IMR-90 (cell line): ENCODE results near the gene MALRD1. TPM values are rescaled to one million over a fixed set of nuclear protein-coding genes. Genes with fewer than 3 reads are reported as not detected.

Experiments
- ATAC-seq: fragments of 200-7000 bp; cut with Tn5 transposase; 2 replicates; pipeline ENCODE4 v1.9.1; 2020; ENCODE audit warnings: low read depth, mild to moderate bottlenecking, moderate library complexity
- BruUV-seq: library from RNA; stranded (reverse); fragments of 400-500 nt; replicated peaks from 2 replicates; lab custom pipeline; 2021; lab: Mats Ljungman, UMichigan
- CTCF ChIA-PET: fragments of 300-600 bp; formaldehyde crosslinking; extraction: SDS; loops from one replicate; lab custom pipeline; 2021; ENCODE audit warnings: antibody characterized with exemption; lab: Yijun Ruan, JAX
- POLR2A ChIA-PET: fragments of 300-600 bp; sonication (Branson Sonifier 250); formaldehyde crosslinking; loops from one replicate; lab custom pipeline; 2022; ENCODE audit warnings: antibody characterized with exemption; ENCODE audit not compliant: unreplicated experiment; lab: Charles Lee
- DNase-seq: peaks from one replicate; pipeline ENCODE4 v3.0.0; 2013
- H2AFZ ChIP-seq: replicated peaks from 2 replicates; pipeline ENCODE3; 2013; ENCODE audit warnings: low read length, mild to moderate bottlenecking; ENCODE audit not compliant: poor library complexity
- H2AK5ac ChIP-seq: 2 replicates; pipeline ENCODE4 v1.6.1; 2013; ENCODE audit warnings: low read depth, low read length, inconsistent platforms
- H2AK9ac ChIP-seq: replicated peaks from 2 replicates; pipeline ENCODE3; 2013; ENCODE audit warnings: mild to moderate bottlenecking, low read depth, low read length, moderate library complexity; ENCODE audit not compliant: poor library complexity
- H2BK120ac ChIP-seq: 2 replicates; pipeline ENCODE4 v1.6.1; 2013; ENCODE audit warnings: low read depth, low read length, inconsistent platforms
- H2BK15ac ChIP-seq: 3 replicates; pipeline ENCODE4 v1.6.1; 2013; ENCODE audit warnings: low read depth, low read length, inconsistent platforms
- H2BK20ac ChIP-seq: 2 replicates; pipeline ENCODE4 v1.6.1; 2013; ENCODE audit warnings: low read depth, mild to moderate bottlenecking, inconsistent platforms, low read length, moderate library complexity
- H2BK5ac ChIP-seq: 2 replicates; pipeline ENCODE4 v1.6.1; 2013; ENCODE audit warnings: mild to moderate bottlenecking, low read depth, low read length, inconsistent platforms; ENCODE audit not compliant: poor library complexity, severe bottlenecking
- H3K14ac ChIP-seq: replicated peaks from 2 replicates; pipeline ENCODE4 v1.6.1; 2013; ENCODE audit warnings: low read depth, low read length, inconsistent platforms
- H3K18ac ChIP-seq: 2 replicates; pipeline ENCODE4 v1.6.1; 2013; ENCODE audit warnings: low read depth, low read length, control low read depth
- H3K23ac ChIP-seq: 2 replicates; pipeline ENCODE4 v1.6.1; 2013; ENCODE audit warnings: low read depth, low read length, inconsistent platforms
- H3K27ac ChIP-seq: 2 replicates; pipeline ENCODE4 v1.5.1; 2013; ENCODE audit warnings: mild to moderate bottlenecking, control low read depth, low read length; ENCODE audit not compliant: insufficient read depth
- H3K27me3 ChIP-seq: 2 replicates; pipeline ENCODE4 v1.6.1; 2013; ENCODE audit warnings: low read length; ENCODE audit not compliant: control insufficient read depth, insufficient read depth
- H3K36me3 ChIP-seq: 2 replicates; pipeline ENCODE4 v1.6.1; 2013; ENCODE audit warnings: low read length, mixed read lengths; ENCODE audit not compliant: control insufficient read depth, insufficient read depth
- H3K4ac ChIP-seq: 2 replicates; pipeline ENCODE4 v1.6.1; 2013; ENCODE audit warnings: low read depth, low read length, inconsistent platforms
- H3K4me1 ChIP-seq: 2 replicates; pipeline ENCODE4 v1.6.1; 2013; ENCODE audit warnings: low read length, mixed read lengths; ENCODE audit not compliant: control insufficient read depth, insufficient read depth
- H3K4me2 ChIP-seq: 2 replicates; pipeline ENCODE4 v1.6.1; 2013; ENCODE audit warnings: low read depth, mild to moderate bottlenecking, control low read depth, low read length, moderate library complexity
- H3K4me3 ChIP-seq: 2 replicates; pipeline ENCODE4 v1.5.1; 2013; ENCODE audit warnings: low read depth, mild to moderate bottlenecking, control low read depth, low read length, moderate library complexity; ENCODE audit not compliant: insufficient read depth
- H3K56ac ChIP-seq: 2 replicates; pipeline ENCODE4 v1.6.1; 2013; ENCODE audit warnings: low read length, inconsistent platforms; ENCODE audit not compliant: insufficient read depth; ENCODE audit errors: extremely low read depth
- H3K79me1 ChIP-seq, 2 experiments: 2 replicates each; pipeline ENCODE4 v1.6.1; 2013; ENCODE audit warnings: low read length in 2 of 2, inconsistent platforms in 1 of 2, low read depth in 1 of 2
- H3K9ac ChIP-seq: 2 replicates; pipeline ENCODE4 v1.6.1; 2013; ENCODE audit warnings: low read depth, low read length, control low read depth
- H3K9me1 ChIP-seq: 2 replicates; pipeline ENCODE4 v1.6.1; 2013; ENCODE audit warnings: low read length, inconsistent platforms; ENCODE audit not compliant: insufficient read depth
- H3K9me3 ChIP-seq: 2 replicates; pipeline ENCODE4 v1.6.1; 2013; ENCODE audit warnings: low read length; ENCODE audit not compliant: control insufficient read depth, insufficient read depth
- H4K20me1 ChIP-seq: 2 replicates; pipeline ENCODE4 v1.6.1; 2013; ENCODE audit warnings: low read length, inconsistent platforms; ENCODE audit not compliant: insufficient read depth
- H4K5ac ChIP-seq: 2 replicates; pipeline ENCODE4 v1.6.1; 2013; ENCODE audit warnings: mild to moderate bottlenecking, low read depth, low read length, control low read depth
- H4K8ac ChIP-seq, 2 experiments: 2 replicates each; pipeline ENCODE4 v1.6.1; 2013; ENCODE audit warnings: low read depth in 2 of 2, low read length in 2 of 2, control low read depth in 1 of 2, inconsistent platforms in 1 of 2
- H4K91ac ChIP-seq: 2 replicates; pipeline ENCODE4 v1.6.1; 2013; ENCODE audit warnings: low read depth, low read length, inconsistent platforms; ENCODE audit not compliant: insufficient read depth
- CEBPB ChIP-seq: IDR thresholded peaks from 2 replicates; pipeline ENCODE4 v1.6.1; 2012; ENCODE audit warnings: low read depth, low read length, improper control_type of control experiment
- FOS ChIP-seq: fragments of 150-350 bp; IDR thresholded peaks from 2 replicates; pipeline ENCODE4 v1.6.1; 2016; ENCODE audit warnings: low read depth, low read length
- MAFK ChIP-seq: IDR thresholded peaks from 2 replicates; pipeline ENCODE4 v1.6.1; 2012; ENCODE audit warnings: low read depth, low read length, improper control_type of control experiment
- MXI1 ChIP-seq: IDR thresholded peaks from 2 replicates; pipeline ENCODE4 v1.6.1; 2012; ENCODE audit warnings: low read depth, mild to moderate bottlenecking, low read length, moderate library complexity, borderline replicate concordance
- NFE2L2 ChIP-seq: fragments of 150-350 bp; IDR thresholded peaks from 2 replicates; pipeline ENCODE4 v1.6.1; 2016; ENCODE audit warnings: low read depth, mild to moderate bottlenecking, low read length
- RAD21 ChIP-seq: IDR thresholded peaks from 2 replicates; pipeline ENCODE4 v1.6.1; 2012; ENCODE audit warnings: low read length, improper control_type of control experiment
- RFX5 ChIP-seq: IDR thresholded peaks from 2 replicates; pipeline ENCODE4 v1.8.0; 2012; ENCODE audit warnings: low read depth, mild to moderate bottlenecking, low read length, moderate library complexity
- SMC3 ChIP-seq: fragments of 150-350 bp; IDR thresholded peaks from 2 replicates; pipeline ENCODE4 v1.6.1; 2016; ENCODE audit warnings: low read depth, mild to moderate bottlenecking, antibody characterized with exemption, low read length, moderate library complexity
- WGBS, 2 experiments: methylation state at CpG; one replicate each; pipeline versions ENCODE4 v1.1.5 to v1.1.7; 2013; ENCODE audit warnings: missing lambda C conversion rate in 2 of 2; ENCODE audit not compliant: insufficient read length in 1 of 2; ENCODE audit errors: extremely low coverage in 2 of 2; 5-methylcytosine and 5-hydroxymethylcytosine counted together
- dilution Hi-C: fragments of 300-500 bp; cut with HindIII; formaldehyde crosslinking; loops from one replicate; pipeline ENCODE4 v1.14.3; 2018; ENCODE audit warnings: low sequenced_read_pairs; ENCODE audit not compliant: unreplicated experiment
- in situ Hi-C: fragments of 300-500 bp; cut with MboI; formaldehyde crosslinking; loops from 3 replicates; pipeline ENCODE4 v1.14.3; 2019; ENCODE audit warnings: low sequenced_read_pairs, inconsistent platforms, mixed read lengths
- intact Hi-C: fragments of 100-400 bp; cut with micrococcal nuclease; formaldehyde crosslinking; loops from 2 replicates; pipeline ENCODE4 v1.10.0; 2022
- polyA plus RNA-seq, 3 experiments: library from polyadenylated mRNA; depleted of rRNA; stranded (reverse); fragments of >200 nt; gene quantifications; 2 replicates each; pipeline ENCODE4 v1.2.3, GENCODE V29; 2012; ENCODE audit warnings: low replicate concordance in 1 of 3
- total RNA-seq: library from RNA; depleted of rRNA; stranded (reverse); fragments of >200 nt; gene quantifications from 2 replicates; pipeline ENCODE4 v1.2.3, GENCODE V29; 2012
- TF ChIP-seq, protein P1 (sequence below): fragments of 150-350 bp; IDR thresholded peaks from 2 replicates; pipeline ENCODE4 v1.6.1; 2016; ENCODE audit warnings: low read depth, mild to moderate bottlenecking, low read length, moderate library complexity, borderline replicate concordance
- TF ChIP-seq, protein P2 (sequence below): fragments of 150-350 bp; IDR thresholded peaks from 2 replicates; pipeline ENCODE4 v1.6.1; 2017; ENCODE audit warnings: mild to moderate bottlenecking, antibody characterized with exemption, low read length, low read depth

MALRD1 gene
- total and polyA plus RNA-seq, 2 of the 4 experiments (the other 2 are of a cell fraction), result 0.34 to 1.1 TPM

DNA sequence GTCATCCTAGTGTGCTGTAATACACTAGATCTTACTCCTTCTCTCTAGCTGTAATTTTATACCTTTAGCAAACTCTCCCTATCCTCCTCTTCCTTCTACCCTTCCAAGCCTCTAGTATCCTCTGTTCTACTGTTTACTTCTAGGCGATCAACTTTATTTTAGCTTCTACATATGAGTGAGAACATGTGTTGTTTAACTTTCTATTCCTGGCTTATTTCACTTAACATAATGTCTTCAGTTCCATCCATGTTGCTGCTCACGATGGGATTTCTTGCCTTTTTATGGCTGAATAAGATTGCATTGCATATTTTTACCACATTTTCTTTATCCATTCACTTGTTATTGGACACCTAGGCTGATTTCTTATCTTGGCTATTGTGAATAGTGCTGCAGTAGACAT is 318.6 kb downstream of the MALRD1 start:
- no peak overlapping the region for H2AK9ac ChIP-seq
- H3K36me3 ChIP-seq, result no peaks in the 10 kb centered on the region
- no peaks in the 10 kb centered on the region for H3K9me1 ChIP-seq
- no peak overlapping the region for H3K14ac ChIP-seq
- no peak overlapping the region for H4K8ac ChIP-seq
- no peaks in the 10 kb centered on the region for H3K79me1 ChIP-seq
- dilution Hi-C loops, result no loop called here
- H4K20me1 ChIP-seq, result no peaks in the 10 kb centered on the region
- DNase-seq (no peak), ATAC-seq (no peak)
- no peaks in the 10 kb centered on the region for H3K4me1 ChIP-seq
- H2AFZ ChIP-seq, result no peak overlapping the region
- no peak overlapping the region for H3K27ac ChIP-seq
- H2BK20ac ChIP-seq, result no peak overlapping the region
- no peak overlapping the region for H2AK5ac ChIP-seq
- no peaks in the 10 kb centered on the region for H3K9me3 ChIP-seq
- no peak overlapping the region for H4K5ac ChIP-seq
- no peak overlapping the region for H3K9ac ChIP-seq
- TF ChIP-seq MAFK (no peak), CEBPB (no peak), NFE2L2 (no peak), RAD21 (no peak), MXI1 (no peak), RFX5 (no peak), SMC3 (no peak), FOS (no peak)
- TF ChIP-seq, protein P1, sequence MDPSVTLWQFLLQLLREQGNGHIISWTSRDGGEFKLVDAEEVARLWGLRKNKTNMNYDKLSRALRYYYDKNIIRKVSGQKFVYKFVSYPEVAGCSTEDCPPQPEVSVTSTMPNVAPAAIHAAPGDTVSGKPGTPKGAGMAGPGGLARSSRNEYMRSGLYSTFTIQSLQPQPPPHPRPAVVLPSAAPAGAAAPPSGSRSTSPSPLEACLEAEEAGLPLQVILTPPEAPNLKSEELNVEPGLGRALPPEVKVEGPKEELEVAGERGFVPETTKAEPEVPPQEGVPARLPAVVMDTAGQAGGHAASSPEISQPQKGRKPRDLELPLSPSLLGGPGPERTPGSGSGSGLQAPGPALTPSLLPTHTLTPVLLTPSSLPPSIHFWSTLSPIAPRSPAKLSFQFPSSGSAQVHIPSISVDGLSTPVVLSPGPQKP, result no peak
- TF ChIP-seq, protein P2, sequence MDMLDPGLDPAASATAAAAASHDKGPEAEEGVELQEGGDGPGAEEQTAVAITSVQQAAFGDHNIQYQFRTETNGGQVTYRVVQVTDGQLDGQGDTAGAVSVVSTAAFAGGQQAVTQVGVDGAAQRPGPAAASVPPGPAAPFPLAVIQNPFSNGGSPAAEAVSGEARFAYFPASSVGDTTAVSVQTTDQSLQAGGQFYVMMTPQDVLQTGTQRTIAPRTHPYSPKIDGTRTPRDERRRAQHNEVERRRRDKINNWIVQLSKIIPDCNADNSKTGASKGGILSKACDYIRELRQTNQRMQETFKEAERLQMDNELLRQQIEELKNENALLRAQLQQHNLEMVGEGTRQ, result no peak
- in situ Hi-C loops, result no loop called here
- no peak overlapping the region for H3K18ac ChIP-seq
- ChIA-PET CTCF (no interaction called here), POLR2A (no interaction called here)
- no peaks in the 10 kb centered on the region for H3K27me3 ChIP-seq
- no peak overlapping the region for H2BK15ac ChIP-seq
- no peak overlapping the region for H3K4me2 ChIP-seq
- no peak overlapping the region for H3K4me3 ChIP-seq
- no CpG with 5 or more reads among the region's 2 CpGs for WGBS, 2 experiments
- no peak overlapping the region for H3K4ac ChIP-seq
- no peak overlapping the region for H2BK120ac ChIP-seq
- H2BK5ac ChIP-seq, result no peak overlapping the region
- H4K91ac ChIP-seq, result no peak overlapping the region
- intact Hi-C loops, result no loop called here
- H3K56ac ChIP-seq, result no peak overlapping the region
- H3K23ac ChIP-seq, result no peak overlapping the region
- no TSS peak for BruUV-seq
